Muscle of arm (tissue), 14 donors: ENCODE measurements around the gene TRIM50. TPM values are rescaled to one million over a fixed set of nuclear protein-coding genes. Genes with fewer than 3 reads are reported as not detected.
"Not testable (repeated sequence)": the region's sequence is repeated elsewhere in the genome, so short reads cannot be mapped to it uniquely, and the experiment has no call there.

Experiments
- DNase-seq: peaks from one replicate; pipeline ENCODE4 v3.0.0-alpha.2; 2013
- long read RNA-seq, 11 donors: transcript quantifications; one replicate each; lab custom pipeline, GENCODE V29; 2026
- polyA plus RNA-seq, 12 donors: library from polyadenylated mRNA; unstranded; fragments of 120-200 nt; gene quantifications; one replicate each; pipeline ENCODE4 v1.2.1, GENCODE V29; 2013; ENCODE audit not compliant: insufficient read length in 12 of 12

The TRIM50 gene
- polyA plus RNA-seq = under 1 TPM in 9 of 12 donors, not detected in 3; 0.11 to 0.80 (median 0.35) TPM
- long read RNA-seq, donor 1 = 0 reads
- long read RNA-seq, donor 2 = 0 reads
- long read RNA-seq, donor 3 = 0 reads
- long read RNA-seq, donor 4 = 0 reads
- long read RNA-seq, donor 5 = 0 reads
- long read RNA-seq, donor 6 = 0 reads
- long read RNA-seq, donor 7 = 0 reads
- long read RNA-seq, donor 8 = 0 reads
- long read RNA-seq, donor 9 = 0 reads
- long read RNA-seq, donor 10 = 0 reads
- long read RNA-seq, donor 11 = 0 reads

- DNase-seq = not testable (repeated sequence)
Observed at GRCh38 chr7:73327922-73328321, at the start of gene TRIM50, which contains the start of gene FKBP6. TSS of gene TRIM50 (minus strand) at chr7:73328082. CDS start at chr7:73324787, 3,295 bp downstream. TSS of gene FKBP6 (plus strand) at chr7:73328161. CDS start at chr7:73328429, 268 bp downstream.

DNA sequence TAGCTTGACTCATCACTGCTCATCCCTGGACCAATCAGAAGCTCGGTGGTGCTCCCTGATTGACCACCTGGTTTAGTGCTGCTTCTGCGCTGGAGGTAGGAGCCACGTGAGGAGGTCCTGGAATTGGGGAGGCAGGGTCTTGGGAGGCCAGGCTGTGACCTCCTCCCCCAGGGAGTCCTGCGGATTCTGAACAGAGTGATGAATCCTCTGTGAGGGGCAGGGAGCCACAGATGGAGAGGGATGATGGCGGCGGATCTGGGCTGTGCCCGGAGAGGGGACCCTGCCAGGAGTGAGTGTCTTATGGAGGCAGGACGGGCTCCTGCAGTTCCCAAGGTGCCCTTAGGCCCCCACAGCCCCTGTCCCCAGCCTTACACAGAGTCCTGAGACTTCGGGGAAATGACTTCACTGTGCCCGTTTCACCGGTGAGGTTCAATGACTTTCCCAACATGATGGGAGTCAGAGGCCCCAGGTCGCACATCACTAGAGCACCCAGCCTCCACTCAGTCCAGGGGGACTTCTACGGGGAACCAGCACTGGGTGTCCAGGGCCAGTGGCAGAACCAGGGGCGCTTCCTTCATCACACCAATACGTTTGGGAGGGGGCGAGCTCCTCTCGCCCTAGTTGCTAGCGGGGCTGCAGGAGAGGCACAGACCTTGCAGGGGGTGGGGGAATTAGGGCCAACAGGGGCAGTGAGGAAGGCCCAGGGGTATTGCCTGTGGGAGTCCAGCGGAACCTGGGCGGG, 49.0 kb upstream of the TRIM50 start:
- DNase-seq = no peak

GRCh38 chr7:73376262-73376661, 48.4 kb upstream of the TRIM50 start:
- DNase-seq = not testable (repeated sequence)

DNA sequence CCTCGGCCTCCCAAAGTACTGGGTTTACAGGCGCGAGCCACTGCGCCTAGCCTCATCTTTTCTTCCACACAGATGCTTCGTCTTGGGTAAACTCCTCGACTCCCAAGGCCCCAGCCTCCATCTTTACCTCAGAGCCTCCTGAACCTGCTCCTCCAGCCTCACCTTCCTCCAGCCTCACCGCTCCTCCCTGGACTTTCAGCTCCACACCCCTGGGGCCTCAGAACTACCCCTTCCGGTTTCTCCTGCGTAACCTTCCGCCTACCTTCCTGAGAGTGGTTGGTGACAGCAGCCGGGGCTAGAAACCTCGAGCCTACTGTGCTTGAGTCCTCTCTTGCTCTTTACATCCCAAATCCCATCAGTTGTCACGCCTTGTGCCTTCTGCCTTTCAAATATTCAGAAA, 45.9 kb upstream of the TRIM50 start:
- no peak for DNase-seq

GRCh38 chr7:73369622-73370021, 41.7 kb upstream of the TRIM50 start:
- no peak for DNase-seq

- DNase-seq = no peak
Observed at GRCh38 chr7:73369009-73369408, 41.1 kb upstream of the TRIM50 start.

GRCh38 chr7:73366990-73367389, 39.1 kb upstream of the TRIM50 start:
- no peak for DNase-seq

DNA sequence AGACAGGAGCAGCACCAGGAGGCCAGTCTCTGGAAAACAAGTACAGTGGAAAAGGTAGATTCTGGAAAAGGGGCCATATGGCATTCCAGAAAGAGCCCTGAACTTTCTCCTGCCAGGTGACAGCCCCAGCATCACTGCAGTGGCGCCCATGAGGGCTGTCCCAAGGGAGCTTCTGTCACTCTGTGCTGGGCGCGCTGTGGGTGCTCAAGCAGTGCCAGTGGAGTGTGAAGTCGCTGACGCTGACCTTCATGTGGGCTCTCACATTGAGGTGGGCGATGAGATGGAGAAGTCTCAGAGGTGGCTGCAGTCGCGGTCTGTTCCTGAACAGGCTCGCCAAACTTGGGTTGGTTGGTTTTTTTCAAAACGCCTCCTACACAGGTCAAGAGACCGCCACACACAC, 38.2 kb upstream of the TRIM50 start:
- DNase-seq = no peak

DNA sequence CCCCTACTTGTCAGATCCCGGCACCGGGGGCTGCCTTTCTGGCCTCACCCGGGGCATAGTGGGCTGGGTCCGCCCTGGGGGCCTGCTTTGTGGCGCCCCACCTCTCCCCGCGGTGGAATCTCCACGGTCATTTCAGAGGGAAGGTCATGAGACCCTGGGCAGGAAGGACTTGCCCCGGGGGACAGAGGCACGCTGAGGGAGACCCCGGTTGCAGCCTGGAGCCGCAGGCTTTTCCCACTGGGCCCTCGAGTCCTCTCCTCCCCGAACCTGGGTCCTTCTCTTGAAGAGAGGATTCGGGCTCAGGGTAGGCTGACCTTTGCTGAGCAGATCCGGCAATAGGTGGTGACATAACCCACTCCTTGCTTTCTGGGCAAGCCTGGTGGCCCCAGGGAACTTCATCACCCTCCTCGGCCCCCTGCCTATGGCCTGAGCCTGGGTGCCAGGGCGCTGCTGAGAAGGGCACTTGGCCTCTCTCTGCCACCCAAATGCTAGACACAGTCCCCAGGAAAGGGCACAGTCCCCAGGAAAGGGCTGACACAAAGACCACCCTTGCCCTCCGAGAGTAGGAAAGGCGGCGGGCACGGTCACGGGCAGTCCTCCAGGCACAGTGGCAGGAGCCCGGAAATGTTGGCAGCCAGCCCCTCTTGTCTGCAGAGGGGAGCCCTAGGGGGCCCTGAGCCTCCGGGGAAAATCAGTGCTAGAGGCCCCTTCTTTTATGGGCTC, 36.3 kb upstream of the TRIM50 start:
- no peak for DNase-seq

- no peak for DNase-seq
Observed at GRCh38 chr7:73363225-73364005, 35.5 kb upstream of the TRIM50 start.

- not testable (repeated sequence) for DNase-seq
Observed at GRCh38 chr7:73360590-73360989, 32.7 kb upstream of the TRIM50 start.

DNA sequence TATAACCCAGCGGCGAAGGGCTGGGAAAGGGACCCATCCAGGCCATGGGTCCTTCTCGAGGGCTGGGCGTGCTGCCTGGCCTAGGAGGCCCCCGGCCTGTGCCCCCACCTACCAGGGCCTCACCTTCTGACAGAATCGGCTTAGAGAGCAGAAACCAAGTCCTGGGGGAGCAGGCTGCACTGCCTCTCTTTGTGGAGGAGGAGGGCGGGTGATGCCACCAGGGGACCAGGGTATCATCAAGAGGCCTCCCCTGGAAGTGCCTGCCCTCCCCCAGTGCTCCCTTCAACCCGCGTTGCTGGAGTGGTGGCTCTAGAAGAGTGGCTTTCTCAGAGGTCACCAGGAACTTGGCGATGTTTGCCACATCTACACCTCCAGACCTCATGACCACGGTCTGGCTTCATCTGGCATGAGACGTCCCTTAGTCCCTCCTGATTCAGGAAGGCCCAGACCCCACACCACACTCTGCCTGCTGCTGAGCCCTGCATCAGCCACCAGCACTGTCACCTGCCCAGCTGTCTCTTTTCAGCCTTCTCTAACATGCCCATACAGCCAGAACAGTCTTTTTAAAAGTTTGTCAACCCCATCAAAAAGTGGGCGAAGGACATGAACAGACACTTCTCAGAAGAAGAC, 32.0 kb upstream of the TRIM50 start:
- DNase-seq = no peak

- no peak for DNase-seq
Observed at GRCh38 chr7:73359306-73359705, 31.4 kb upstream of the TRIM50 start.

DNA sequence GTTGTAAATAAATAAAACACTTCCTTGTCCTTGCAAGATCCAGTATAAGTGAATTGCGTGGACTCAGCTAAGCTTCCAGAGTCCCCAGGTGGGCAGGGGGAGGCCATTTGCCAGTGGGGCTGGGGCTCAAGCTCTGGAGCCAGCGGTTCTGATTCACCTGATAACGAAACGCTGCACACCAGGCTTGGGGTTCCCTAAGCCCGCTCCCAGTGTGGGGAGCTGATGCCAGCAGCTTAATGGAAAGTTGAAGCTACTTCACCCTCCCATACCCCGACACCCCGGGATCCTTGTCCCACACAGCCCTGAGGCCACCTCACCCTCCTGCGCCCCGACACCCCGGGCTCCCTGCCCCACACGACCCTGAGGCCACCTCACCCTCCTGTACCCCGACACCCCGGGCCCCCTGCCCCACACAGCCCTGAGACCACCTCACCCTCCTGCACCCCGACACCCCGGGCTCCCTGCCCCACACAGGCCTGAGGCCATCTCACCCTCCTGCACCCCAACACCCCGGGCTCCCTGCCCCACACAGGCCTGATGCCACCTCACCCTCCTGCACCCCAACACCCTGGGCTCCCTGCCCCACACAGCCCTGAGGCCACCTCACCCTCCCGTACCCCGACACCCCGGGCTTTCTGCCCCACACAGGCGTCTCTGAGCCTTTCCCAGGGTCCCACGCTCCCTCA, 30.9 kb upstream of the TRIM50 start:
- no peak for DNase-seq

DNA sequence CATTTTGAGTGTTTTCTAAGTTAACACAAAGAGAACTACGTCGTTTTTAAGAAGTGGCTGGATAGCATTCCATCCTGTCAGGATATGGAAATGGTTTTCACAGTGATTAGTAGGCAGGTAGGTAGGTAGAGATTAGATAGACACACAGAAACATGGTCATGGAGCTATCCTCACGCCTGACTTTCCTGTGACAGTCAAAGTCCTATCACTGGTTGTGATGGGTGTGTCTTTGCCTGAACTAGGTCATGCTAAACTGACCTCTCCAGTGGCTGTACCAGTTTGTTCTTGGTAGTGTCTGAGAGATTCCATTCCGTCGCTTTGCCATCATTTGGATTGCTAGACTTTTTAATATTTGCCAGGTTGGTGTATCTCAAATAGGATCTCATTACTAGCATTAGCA, 28.3 kb upstream of the TRIM50 start:
- no peak for DNase-seq

DNA sequence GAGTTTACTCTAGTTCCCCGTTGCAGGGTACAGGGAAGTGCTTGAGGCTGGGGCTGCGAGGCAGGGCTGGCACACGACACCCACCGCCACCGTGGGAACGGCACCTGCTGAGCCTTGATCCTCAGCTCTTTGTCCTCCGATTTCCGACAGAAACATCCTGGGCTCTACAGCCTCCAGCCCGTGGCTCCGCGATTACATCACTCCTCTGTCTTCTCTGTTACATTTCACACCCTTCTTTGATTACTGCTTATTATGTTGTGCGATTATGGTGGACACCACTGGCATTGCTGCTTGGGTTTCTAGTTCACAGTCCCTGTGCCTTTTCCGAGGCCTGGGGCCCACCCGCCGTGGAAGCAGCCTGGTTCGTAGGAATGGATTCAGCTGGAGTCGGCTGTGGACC, 26.9 kb upstream of the TRIM50 start:
- no peak for DNase-seq

GRCh38 chr7:73354196-73354595, 26.3 kb upstream of the TRIM50 start:
- no peak for DNase-seq

DNA sequence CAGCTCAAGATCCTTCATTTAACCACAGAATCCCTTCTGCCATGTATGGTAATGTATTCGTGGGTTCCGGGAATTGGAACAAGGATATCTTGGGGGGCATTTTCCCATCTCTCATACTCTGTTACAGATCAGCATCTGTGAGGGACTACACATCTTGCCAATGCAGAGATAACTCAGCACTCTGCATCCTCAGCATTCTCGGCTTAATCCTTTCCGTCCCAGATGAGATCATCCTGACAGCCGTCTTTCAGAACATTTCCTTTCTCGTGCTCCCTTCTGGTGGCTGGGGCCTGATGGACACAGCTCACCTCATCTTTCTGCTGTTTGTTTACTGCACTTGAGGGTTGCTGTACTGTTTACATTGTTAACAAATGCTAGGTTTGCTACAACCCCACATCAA, 25.4 kb upstream of the TRIM50 start:
- no peak for DNase-seq

- DNase-seq = no peak
Observed at GRCh38 chr7:73352784-73353183, 24.9 kb upstream of the TRIM50 start.

DNA sequence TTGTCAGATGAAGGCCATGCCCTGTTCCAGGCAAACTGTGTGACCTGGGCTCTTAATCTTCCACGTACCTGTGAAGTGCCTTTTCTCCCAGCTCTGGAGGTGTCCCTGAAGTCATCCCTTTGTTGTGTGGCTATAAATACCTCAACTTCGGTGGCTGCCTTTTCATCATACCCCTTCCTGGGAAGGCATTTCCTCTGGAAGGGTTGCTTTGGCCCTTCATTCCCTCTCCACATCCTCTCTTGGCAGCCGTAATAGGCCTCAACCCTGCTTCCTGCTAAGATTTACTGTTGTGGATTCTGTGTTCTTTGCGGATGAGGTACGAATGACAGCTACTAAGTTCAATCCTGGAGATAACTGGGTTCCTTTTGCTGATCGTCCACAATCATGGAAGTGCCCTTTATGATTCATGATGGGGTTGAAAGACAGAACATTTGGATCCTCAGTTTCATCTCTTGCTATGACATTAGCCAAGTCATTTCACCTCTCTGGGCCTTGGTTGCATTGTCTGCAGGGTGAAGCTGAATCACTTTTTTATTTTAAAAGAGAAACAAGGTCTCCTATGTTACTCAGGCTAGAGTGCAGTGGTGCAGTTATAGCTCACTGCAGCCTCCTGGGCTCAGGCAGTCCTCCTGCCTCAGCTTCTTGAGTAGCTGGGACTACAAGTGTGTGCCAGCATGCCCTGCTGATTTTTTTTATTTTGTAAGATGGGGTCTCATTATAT, 23.7 kb upstream of the TRIM50 start:
- no peak for DNase-seq
